ENCODE data around the gene COQ8A. TPM values are rescaled to one million over a fixed set of nuclear protein-coding genes. Genes with fewer than 3 reads are reported as not detected.

Gene COQ8A
- 4.9 and 7.4 TPM in 2 replicates for total RNA-seq

GRCh38 chr1:226940029-226940805, at the start of gene COQ8A:
Gene COQ8A (plus strand): TSS chr1:226940294. CDS start chr1:226961386, 21,092 bp downstream.

Other genes with a start within 250 kb of the COQ8A start
- gene ITPKB, start 201.0 kb upstream of the COQ8A start, total RNA-seq = 10.1 and 11.1 TPM in 2 replicates
- 26.0 and 34.7 TPM in 2 replicates for gene PSEN2, start 69.7 kb upstream of the COQ8A start, total RNA-seq